ENCODE measurements around the gene CRYBB3.

DNA sequence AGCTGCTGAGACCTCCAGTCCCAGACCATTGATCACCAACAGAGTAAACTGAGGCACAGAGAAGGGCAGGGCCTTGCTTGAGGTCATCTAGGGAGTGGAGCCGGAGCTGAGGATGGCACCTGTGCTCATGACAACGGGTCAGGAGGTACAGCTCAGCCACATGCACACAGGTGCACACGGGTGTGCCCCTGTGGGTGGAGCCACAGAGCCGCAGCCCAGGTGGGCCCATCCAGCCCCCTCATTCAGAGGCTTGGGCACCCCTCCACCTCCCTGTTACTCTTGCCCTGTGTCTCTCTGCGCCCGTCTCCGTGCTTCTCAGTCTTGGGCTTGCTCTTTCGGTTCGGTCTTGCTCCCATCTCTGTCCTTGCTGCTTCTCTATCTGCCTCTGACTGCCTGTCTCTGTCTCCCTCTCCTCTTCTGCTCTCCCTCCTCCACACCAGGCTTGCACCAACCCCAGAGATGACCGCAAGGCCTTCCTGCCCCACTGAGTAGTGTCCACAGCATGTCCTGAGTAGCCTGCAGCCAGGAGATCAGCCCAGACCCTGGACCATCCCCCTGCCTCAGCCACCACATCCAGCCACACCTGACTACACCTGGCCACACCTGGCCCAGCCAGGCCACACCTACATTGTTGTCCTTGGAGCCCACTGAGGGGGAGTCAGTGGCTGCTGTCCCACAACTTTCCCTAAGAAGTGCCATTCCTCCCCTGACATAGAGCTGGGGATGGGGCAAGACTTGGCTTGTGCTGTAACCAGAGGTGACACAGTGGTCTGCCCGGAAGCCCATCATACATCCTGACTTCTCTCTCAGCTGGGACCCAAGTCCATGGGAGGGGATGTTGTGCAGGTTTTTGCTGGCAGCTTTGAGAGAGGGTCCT is 39.3 kb upstream of the CRYBB3 start:
- TF ChIP-seq, protein P1, sequence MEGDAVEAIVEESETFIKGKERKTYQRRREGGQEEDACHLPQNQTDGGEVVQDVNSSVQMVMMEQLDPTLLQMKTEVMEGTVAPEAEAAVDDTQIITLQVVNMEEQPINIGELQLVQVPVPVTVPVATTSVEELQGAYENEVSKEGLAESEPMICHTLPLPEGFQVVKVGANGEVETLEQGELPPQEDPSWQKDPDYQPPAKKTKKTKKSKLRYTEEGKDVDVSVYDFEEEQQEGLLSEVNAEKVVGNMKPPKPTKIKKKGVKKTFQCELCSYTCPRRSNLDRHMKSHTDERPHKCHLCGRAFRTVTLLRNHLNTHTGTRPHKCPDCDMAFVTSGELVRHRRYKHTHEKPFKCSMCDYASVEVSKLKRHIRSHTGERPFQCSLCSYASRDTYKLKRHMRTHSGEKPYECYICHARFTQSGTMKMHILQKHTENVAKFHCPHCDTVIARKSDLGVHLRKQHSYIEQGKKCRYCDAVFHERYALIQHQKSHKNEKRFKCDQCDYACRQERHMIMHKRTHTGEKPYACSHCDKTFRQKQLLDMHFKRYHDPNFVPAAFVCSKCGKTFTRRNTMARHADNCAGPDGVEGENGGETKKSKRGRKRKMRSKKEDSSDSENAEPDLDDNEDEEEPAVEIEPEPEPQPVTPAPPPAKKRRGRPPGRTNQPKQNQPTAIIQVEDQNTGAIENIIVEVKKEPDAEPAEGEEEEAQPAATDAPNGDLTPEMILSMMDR (IDR thresholded peaks at IDR 0.05; ENCODE audit: low read depth, low read length) = no peak
- TF ChIP-seq EZH2phosphoT487 (IDR thresholded peaks at IDR 0.05; ENCODE audit: low read depth) = no peak

Data from OCI-LY3 (cell line).